SKM-1 treated with dmso at 0.1 percent for 144 hours (cell line): ENCODE results near the gene PALLD.

Experiments
- DNase-seq: peaks from one replicate; lab custom pipeline; 2025; ENCODE audit not compliant: unreplicated experiment; lab: John Stamatoyannopoulos, UW

PALLD gene

GRCh38 chr4:168524006-168524405 is 27.2 kb downstream of the PALLD start:
- no peak for DNase-seq

DNA sequence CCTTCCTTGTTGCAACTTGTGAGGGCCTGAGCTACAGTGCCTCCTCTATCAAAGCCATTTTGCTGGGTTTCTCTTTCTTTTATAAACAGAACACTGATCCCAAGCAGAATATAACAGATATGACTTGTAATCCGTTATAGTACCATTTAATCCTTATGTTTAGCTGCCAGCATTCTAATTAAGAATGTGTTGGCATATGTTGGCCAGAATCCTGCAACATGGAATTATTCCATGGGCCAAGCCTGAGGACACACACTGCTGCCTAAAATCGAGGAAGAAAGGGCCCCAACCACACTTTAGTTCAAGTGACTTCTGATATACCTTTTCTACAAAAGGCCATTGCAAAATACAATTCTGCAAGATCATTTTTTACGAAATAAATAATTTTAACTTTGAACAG is 28.0 kb downstream of the PALLD start:
- DNase-seq: no peak

DNA sequence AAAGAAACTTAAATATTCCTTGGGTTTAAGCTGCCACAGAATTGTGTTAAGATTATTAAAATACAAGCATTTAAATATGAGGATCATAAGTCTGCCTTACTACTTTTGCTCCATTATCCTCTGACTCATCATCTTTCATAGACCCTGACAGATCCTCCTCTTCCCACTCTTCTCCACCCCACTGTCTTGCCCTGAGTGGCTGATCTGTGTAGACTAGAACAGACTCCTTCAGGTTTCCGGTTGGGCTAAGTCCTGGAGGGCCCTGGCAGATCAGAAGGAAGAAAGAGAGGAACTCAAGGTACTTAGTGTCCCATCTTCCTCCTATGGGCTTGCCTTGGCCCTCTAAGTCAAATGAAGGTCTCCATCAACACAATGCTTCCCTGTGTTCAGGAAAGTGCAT is 30.7 kb downstream of the PALLD start:
- DNase-seq: no peak

DNA sequence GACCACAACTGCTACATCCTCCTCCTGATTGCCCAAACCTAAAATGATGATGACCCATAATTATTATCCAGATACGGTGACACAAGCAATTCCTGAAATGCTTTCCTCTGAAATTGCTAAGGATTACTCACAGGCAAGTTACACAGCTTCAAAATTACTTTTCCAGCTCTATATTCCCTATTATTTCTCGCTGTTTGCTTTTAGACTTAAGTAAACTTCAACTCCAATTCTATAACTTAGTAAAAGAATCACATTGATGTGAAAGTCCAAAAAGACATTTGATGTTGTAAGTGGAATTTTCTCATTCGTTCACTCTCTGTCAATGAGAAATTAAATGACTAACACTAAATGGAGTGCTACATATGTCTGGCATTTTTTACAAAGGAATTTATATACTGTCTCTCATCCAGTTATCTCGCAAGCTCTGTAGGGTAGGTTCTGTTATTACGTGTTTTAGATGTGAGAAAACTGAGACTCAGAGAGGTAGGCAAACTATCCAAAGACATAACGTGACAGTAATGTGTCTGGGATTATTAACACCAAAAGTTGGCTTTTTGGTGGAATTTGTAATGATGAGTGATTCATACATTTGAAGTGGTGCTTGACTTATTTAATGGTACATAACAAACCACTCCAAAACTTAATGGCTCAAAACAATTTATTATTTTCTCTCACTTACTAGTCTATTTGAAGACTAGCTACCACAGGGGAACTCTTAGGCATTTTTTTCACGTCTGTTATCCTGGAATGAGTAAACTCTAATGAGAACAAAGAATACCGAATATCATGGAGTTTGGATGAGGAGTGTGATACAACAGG is 31.5 kb downstream of the PALLD start:
- no peak for DNase-seq

DNA sequence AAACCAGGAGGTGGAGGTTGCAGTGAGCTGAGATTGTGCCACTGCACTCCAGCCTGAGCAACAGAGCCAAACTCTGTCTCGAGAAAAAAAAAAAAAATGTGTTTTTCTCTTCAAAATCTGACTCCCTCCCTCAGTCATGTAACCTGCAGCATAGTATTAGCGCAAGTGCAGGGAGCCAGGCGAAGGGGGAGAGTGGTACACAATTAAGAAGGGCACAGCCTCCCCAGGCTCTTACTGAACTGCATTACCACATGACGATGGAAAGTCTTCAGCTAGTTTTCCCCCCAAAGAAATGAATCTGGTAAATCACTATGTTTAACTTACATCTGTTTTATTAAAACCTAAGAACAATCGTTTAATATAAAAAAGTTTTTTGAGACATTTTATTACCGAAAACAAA is 32.4 kb downstream of the PALLD start:
- no peak for DNase-seq

DNA sequence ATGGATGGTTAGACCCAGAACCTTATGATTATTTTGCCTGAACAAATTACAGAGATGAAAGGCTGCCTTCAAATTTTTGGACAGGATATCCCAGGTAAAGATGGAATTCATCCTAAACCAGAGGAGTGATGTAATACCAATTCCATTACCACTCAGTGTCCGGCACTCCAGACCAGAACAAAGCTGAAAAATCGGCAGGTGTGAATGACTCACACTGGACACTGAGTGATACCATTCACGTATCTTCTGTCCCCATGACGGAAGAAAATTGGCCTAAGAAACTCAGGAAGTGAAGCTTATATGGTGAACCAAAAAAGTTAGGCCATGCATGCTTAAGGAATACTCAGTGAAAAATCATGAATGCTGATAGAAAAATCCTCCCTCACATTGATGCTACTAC is 34.5 kb downstream of the PALLD start:
- no peak for DNase-seq

- DNase-seq: no peak
Observed at GRCh38 chr4:168534535-168534934, 37.7 kb downstream of the PALLD start.

DNA sequence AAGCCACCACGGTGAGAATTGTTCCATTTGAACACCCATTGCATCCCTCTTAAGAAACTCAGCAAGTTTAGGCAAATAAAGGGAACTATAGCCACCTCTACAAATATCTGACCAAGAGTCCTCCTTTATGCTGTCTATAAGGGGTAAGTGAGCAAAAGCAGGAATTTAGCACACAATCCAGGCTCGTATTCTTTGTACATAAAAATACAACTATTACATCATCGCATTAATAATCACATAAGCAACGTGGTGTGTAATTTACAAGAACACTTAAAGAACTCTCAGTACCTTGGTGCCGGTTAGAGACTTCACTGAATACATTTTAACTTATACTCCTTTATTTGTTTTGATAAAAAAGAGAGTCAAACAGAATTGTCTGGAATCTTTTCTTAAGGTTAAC is 38.8 kb downstream of the PALLD start:
- DNase-seq: no peak

DNA sequence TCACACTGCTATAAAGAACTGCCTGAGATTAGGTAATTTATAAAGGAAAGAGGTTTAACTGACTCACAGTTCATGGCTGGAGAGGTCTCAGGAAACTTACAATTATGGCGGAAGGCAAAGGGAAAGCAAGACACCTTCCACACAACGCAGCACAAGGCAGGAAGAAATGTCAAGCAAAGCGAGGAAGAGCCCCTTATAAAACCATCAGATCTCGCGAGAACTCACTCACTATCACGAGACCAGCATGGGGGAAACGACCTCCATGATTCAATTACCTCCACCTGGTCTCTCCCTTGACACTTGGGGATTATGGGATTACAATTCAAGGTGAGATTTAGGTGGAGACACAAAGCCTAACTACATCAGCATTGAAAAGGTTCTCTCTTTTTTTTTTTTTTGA is 39.6 kb downstream of the PALLD start:
- no peak for DNase-seq

DNA sequence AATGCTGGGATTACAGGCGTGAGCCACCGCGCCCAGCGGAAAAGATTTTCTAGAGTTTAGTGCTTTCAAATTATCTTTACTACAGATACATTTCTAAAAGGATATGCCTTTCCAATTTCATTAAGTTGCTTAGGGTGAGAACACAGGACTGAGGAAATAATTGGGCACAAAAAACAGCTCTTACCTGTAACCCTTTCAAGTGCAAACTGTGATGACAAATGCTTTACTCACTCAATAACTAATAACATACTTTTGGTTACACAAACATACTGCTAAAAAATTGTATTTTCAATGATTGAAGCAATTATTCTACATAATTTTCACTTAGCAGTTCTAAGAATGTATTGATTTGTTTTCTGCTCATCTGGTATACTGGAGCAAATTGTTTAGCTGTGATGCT is 40.2 kb downstream of the PALLD start:
- no peak for DNase-seq

DNA sequence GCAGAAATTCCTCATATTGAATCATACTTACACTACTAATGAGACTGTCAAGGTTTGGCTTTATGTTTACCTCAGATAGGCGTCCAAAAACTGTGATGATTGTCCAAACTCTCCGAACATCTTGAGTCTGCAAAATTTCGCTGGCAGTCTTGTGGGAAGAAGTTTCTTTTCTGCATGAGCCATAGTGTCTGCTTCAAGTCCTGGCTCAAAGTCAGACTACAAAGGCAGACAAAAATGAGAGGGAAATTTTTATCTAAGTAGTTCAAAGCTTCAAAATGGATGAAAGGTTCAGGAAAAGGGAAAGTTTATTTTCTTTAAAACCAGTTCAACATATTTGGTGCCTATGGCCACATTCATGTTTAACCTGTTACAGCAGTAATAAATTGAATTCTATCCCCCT is 40.7 kb downstream of the PALLD start:
- no peak for DNase-seq

- no peak for DNase-seq
Observed at GRCh38 chr4:168538632-168539031, 41.8 kb downstream of the PALLD start.

DNA sequence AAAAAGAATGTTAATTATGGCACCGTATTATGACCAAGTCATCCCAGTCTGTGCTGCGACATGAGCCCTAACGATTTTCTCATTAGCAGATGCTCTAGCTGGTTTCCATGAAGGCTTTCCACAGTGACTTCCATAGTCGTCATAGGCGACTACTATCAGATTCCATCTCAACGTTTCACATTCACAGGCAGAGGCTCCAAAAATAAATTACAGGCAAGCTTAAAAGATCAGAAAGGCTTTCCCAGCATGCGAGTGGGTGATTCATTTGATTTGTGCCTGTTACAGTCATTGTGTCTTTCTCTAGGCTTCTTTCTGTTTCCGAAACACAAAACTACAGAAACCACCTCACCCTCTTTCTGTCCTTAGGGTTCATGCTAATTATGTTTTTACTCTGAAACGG is 43.2 kb downstream of the PALLD start:
- no peak for DNase-seq

DNA sequence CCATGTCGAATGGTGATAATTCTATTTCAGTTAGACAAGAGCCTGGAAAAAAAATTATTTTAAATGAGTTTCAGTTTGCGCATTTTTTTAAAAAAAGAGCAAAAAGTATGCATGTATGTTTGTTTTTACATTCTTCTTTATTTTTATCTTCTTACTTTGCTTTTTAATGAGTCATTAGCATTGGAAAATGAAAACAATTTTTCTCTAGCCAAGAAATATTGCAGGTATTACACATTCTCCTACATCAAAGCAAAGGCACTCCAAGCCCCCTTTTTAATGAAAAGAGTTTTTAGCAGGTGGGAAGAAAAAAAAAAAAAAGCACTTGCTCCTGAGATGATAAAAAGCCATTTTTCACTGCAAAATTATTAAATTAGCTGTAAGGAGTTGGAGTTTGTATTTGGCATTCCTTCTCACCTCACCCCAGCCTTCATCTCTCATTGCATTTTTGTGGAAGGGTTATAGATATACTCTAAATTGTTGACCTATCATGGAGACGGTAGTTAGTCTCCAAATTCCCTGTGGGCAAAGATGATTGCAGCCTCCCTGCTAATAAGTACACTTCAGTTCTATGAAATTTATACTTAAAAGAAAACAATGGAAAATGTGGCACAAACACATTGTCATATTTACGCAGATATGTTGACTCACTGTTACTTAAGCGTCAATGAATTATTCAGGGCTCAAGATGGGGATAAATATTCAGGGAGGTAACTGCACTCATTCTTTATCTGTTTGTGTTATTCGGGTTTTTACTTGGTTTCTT is 43.8 kb downstream of the PALLD start:
- no peak for DNase-seq

DNA sequence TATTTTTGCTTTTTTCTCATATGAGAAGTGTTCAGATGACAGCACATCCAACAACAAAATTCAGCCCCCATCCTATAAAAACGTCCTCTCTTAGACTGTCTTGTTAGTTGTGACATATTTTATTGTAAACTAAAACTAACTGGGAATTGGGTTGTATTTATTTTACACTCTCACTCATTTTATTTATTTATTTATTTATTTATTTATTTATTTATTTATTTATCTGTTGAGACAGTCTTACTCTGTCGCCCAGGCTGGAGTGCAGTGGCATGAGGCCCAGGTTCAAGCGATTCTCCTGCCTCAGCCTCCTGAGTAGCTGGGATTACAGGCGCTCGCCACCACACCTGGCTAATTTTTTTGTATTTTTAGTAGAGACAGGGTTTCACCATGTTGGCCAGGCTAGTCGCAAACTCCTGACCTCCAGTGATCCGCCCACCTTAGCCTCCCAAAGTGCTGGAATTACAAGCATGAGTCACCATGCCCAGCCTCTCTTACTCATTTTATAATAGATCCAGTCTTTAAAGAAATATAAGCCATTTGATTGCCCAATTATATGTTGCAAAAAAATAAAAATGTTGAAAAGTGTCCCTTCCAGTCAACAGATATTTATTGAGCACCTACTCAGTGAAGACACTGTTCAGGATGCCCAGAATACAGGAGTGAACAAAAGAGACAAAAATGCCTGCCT is 44.6 kb downstream of the PALLD start:
- DNase-seq: no peak

DNA sequence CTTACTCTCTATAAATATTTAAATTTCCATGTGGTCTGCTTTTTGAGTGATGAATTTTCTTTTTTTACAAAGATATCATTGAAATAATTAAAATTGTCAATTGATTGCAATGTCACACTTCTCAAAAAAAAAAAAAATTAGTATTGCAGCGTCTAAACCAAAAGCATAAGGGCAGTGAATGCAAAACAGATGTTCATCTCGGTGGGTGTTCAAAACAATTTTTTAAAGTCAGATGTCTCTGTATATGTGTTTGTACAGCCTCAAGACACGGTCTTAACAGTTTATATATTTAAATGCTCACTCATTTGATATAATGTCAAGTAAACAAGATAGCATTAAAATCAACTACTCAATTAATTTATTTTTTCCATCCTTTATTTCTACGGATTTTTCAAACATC is 52.3 kb downstream of the PALLD start:
- no peak for DNase-seq

GRCh38 chr4:168550064-168550766 is 53.4 kb downstream of the PALLD start:
- DNase-seq: no peak

GRCh38 chr4:168551211-168551610 is 54.4 kb downstream of the PALLD start:
- no peak for DNase-seq

DNA sequence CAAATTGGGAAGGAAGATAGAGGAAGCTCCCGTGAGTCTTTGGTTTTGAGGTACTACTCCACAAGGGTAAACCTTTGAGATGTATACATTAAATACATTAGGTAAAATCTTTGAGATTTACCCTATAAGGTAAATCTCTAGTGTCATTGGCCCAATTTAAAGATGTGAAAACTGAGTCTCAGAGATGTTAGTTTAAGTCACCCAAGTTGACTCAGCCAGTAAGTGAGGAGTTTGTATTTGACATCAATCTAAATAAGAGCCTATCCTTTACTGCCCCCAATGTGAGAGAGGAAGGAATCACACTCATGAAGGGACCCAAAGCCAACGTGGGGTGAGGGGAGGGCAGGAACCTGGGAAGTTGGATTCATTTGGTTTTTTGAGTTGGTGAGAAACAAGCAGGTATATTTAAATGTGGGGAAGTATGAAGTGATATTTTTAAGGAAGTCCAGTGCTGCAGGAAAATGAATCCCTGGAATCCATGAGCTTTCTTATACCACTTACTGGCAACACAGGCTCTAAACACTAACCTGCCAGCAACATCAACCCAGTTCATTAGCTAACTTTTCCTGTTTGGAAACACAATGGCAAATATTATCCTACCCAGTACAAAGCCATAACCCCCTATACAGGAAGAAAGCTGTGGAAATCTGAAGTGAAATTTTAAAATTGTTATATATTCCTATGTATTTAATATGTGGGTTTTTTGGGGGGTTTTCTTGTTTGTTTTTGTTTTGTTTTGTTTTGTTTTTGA is 55.3 kb downstream of the PALLD start:
- no peak for DNase-seq

- no peak for DNase-seq
Observed at GRCh38 chr4:168553714-168554370, 57.0 kb downstream of the PALLD start.
